GM18951 (cell line): Measurements from ENCODE around the gene CYP4Z1.

Source experiments
- POLR2A ChIP-seq: IDR thresholded peaks from 4 replicates; pipeline ENCODE4 v1.6.1; 2011; ENCODE audit warnings: mild to moderate bottlenecking; ENCODE audit not compliant: insufficient read length, insufficient read depth; ENCODE audit errors: extremely low read depth
- in situ Hi-C: fragments of 300-500 bp; cut with MboI; formaldehyde crosslinking; loops from one replicate; pipeline ENCODE4 v1.12.0; 2022; ENCODE audit warnings: low sequenced_read_pairs, mixed read lengths, inconsistent platforms; ENCODE audit not compliant: unreplicated experiment

Gene CYP4Z1

DNA sequence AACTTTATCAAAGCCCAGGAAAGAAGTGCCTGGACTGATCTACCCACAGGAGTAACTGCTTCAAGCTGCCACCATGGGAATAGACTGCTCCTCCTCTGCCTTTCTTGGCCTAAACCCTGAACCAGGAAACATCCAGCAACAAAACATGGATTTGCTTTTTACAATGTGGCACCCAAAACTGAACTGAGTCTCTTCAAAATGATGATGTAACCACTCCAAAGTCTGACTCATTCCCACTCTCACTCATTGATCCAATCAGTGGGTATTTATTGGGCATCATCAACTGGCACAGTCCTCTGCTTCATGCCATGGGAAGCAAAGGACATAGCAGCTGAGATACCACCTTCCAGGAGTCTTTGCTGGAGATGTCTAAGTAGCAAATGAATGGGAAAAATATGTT, 93.7 kb downstream of the CYP4Z1 start:
- in situ Hi-C loops: no loop called here
- TF ChIP-seq POLR2A: no peak

DNA sequence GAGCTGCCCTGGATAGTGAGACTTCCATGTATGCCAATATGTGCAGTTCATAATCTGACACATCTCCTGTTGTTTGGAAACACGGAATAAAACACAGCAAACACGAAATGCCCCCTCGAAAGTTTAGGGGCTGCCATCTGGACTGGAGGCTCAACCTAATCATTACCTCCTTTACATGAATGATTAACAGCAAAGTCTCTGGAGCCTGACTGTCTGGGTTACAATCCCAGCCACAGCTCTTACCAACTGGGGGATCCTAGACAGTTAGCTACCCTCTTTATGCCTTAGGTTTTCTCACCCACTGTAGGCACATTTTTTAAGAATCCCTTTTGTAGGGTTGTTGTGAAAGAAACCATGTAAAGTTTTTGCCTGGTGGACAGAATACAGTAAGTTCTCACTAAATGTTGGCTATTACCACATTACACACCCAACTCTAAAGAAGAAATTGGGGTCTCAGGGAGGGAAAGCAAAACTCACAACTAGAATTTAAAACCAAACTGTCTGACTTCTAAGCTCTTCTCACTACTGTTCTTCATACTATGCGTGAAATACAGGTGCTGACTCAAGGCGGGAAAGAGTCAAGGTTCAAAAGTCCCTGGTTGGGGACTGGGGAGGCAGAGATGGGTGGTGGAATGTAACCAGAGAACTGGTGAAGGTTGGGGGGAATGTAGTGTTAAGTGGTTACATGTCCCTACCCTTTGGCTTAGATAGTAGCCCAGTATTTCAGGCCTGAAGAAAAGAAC, 94.4 kb downstream of the CYP4Z1 start:
- no peak for TF ChIP-seq POLR2A
- in situ Hi-C loops: no loop called here

DNA sequence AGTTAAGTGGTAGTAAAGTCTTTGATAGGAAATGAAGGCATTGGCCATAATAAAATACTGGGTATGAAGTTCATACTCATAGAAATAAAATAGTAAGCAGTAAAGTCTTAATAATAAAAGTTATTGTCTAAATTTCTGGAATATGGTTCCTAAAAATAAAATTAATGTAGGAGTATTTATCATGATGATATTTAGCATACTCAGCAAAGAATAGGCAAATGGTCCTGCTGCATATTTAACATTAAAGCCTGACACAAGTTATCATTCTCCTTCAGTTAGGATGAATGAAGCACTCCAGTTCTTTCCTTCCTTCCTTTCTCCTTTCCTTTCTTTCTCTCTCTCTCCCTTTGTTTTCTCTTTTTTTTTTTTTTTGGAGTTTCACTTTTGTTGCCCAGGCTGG, 97.5 kb downstream of the CYP4Z1 start:
- in situ Hi-C loops: no loop called here
- no peak for TF ChIP-seq POLR2A
